Keratinocyte (primary cell): ENCODE data around the gene TLCD3B. TPM values are rescaled to one million over a fixed set of nuclear protein-coding genes. Genes with fewer than 3 reads are reported as not detected.
A peak's percentile ranks its signal among the peaks of the same experiment; 100 is the strongest.

ENCODE experiments used
- DNase-seq: peaks from one replicate; pipeline ENCODE4 v3.0.0-alpha.2; 2011; ENCODE audit warnings: low read depth, missing footprints, low spot score
- FAIRE-seq: peaks from 2 replicates; lab custom pipeline; 2011; peaks lifted over from hg19 to GRCh38; lab: Jason Lieb, UNC
- H2AFZ ChIP-seq: 2 replicates; pipeline ENCODE4 v1.6.0; 2012; ENCODE audit warnings: low read length, control low read depth, inconsistent platforms; ENCODE audit not compliant: control insufficient read depth
- H3K27ac ChIP-seq: 2 replicates; pipeline ENCODE4 v1.5.1; 2011; ENCODE audit warnings: low read length; ENCODE audit not compliant: control insufficient read depth, insufficient read depth
- H3K27me3 ChIP-seq: 3 replicates; pipeline ENCODE4 v1.6.0; 2011; ENCODE audit warnings: low read length; ENCODE audit not compliant: control insufficient read depth, insufficient read depth; ENCODE audit errors: extremely low read depth
- H3K36me3 ChIP-seq, 2 experiments: 2 replicates in 1 of 2; 3 replicates in 1 of 2; pipeline ENCODE4 v1.5.1; 2011; ENCODE audit warnings: low read length in 2 of 2, mild to moderate bottlenecking in 1 of 2; ENCODE audit not compliant: control insufficient read depth in 2 of 2, insufficient read depth in 2 of 2; ENCODE audit errors: extremely low read depth in 1 of 2
- H3K4me1 ChIP-seq: 3 replicates; pipeline ENCODE4 v1.5.1; 2011; ENCODE audit warnings: low read length; ENCODE audit not compliant: control insufficient read depth, insufficient read depth; ENCODE audit errors: extremely low read depth
- H3K4me2 ChIP-seq: 3 replicates; pipeline ENCODE4 v1.6.0; 2011; ENCODE audit warnings: low read depth, low read length; ENCODE audit not compliant: control insufficient read depth, insufficient read depth; ENCODE audit errors: extremely low read depth
- H3K4me3 ChIP-seq, 3 experiments: fragments of 200-600 bp in 1 of 3; sonication (generic) in 1 of 3; 2 replicates in 2 of 3; 3 replicates in 1 of 3; pipeline ENCODE4 v1.5.1; 2011 to 2016; ENCODE audit warnings: low read length in 3 of 3, mild to moderate bottlenecking in 3 of 3, control low read depth in 2 of 3, inconsistent platforms in 1 of 3, low read depth in 1 of 3, mixed read lengths in 1 of 3, mixed run types in 1 of 3, moderate library complexity in 1 of 3; ENCODE audit not compliant: control insufficient read depth in 2 of 3, insufficient read depth in 2 of 3; ENCODE audit errors: extremely low read depth in 1 of 3
- H3K79me2 ChIP-seq: 2 replicates; pipeline ENCODE4 v1.6.0; 2012; ENCODE audit warnings: low read length; ENCODE audit not compliant: control insufficient read depth, insufficient read depth
- H3K9ac ChIP-seq: 3 replicates; pipeline ENCODE4 v1.6.0; 2011; ENCODE audit warnings: low read length; ENCODE audit not compliant: control insufficient read depth, insufficient read depth; ENCODE audit errors: extremely low read depth
- H3K9me1 ChIP-seq: 3 replicates; pipeline ENCODE4 v1.6.0; 2011; ENCODE audit warnings: low read length; ENCODE audit not compliant: control insufficient read depth, insufficient read depth; ENCODE audit errors: extremely low read depth
- H3K9me3 ChIP-seq: 2 replicates; pipeline ENCODE4 v1.5.1; 2012; ENCODE audit warnings: low read depth, low read length; ENCODE audit not compliant: control insufficient read depth
- H4K20me1 ChIP-seq: 3 replicates; pipeline ENCODE4 v1.6.0; 2011; ENCODE audit warnings: low read length; ENCODE audit not compliant: control insufficient read depth, insufficient read depth; ENCODE audit errors: extremely low read depth
- CTCF ChIP-seq, 3 experiments: IDR thresholded peaks in 1 of 3; conservative IDR thresholded peaks in 1 of 3; optimal IDR thresholded peaks in 1 of 3; 2 replicates in 2 of 3; 3 replicates in 1 of 3; pipeline versions ENCODE3 to v1.5.1; 2011; ENCODE audit warnings: low read length in 3 of 3, mild to moderate bottlenecking in 3 of 3, moderate library complexity in 2 of 3, control low read depth in 1 of 3, inconsistent platforms in 1 of 3; ENCODE audit not compliant: insufficient read depth in 2 of 3; ENCODE audit errors: extremely low read depth in 1 of 3
- EZH2 ChIP-seq: IDR thresholded peaks from one replicate; pipeline ENCODE4 v1.6.1; 2012; ENCODE audit warnings: inconsistent platforms, mild to moderate bottlenecking, low read length, moderate library complexity
- dilution Hi-C: fragments of 300-500 bp; cut with MboI; formaldehyde crosslinking; loops from one replicate; pipeline ENCODE4 v1.7.0; 2020; ENCODE audit warnings: low sequenced_read_pairs; ENCODE audit not compliant: extremely low pct_ligation_motif_present
- polyA plus RNA-seq, 5 experiments: library from polyadenylated mRNA; depleted of rRNA in 3 of 5; stranded (reverse) in 3 of 5; stranded (forward) in 1 of 5; unstranded in 1 of 5; fragments of >200 nt; gene quantifications; 1 replicate in 1 of 5; 2 replicates in 3 of 5; 3 replicates in 1 of 5; pipeline versions ENCODE4 v1.2.1 to v1.2.3, GENCODE V29; 2011 to 2012; ENCODE audit warnings: missing spikeins in 2 of 5, low read depth in 1 of 5, low replicate concordance in 1 of 5

Gene TLCD3B
- polyA plus RNA-seq, 1 donor (not counting 4 experiments of a cell fraction or from before 2014, with no cell fraction given): not detected

- DNase-seq (no peak), FAIRE-seq (no peak)
- Histone ChIP-seq H3K27me3 (peaks cover 38% of the 10 kb centered on the region), H2AFZ (no peak overlapping the region), H3K9ac (no peak overlapping the region), H3K4me2 (no peak overlapping the region), H3K36me3 (no peaks in the 10 kb centered on the region), H3K9me1 (no peaks in the 10 kb centered on the region), H3K27ac (no peak overlapping the region), H3K4me1 (no peaks in the 10 kb centered on the region), H3K9me3 (no peaks in the 10 kb centered on the region), H4K20me1 (no peaks in the 10 kb centered on the region), H3K79me2 (no peaks in the 10 kb centered on the region), H3K4me3 (no peak overlapping the region)
- TF ChIP-seq EZH2 (peak; percentile 1), CTCF (optimal IDR thresholded peaks at IDR 0.05 in 1 of 3, IDR thresholded peaks at IDR 0.05 in 1 of 3, conservative IDR thresholded peaks at IDR 0.05 in 1 of 3; ENCODE audit: extremely low read depth in 1 of 3, insufficient read depth in 2 of 3, low read length in 3 of 3) (no peak)
- dilution Hi-C loops: no loop called here
These were observed 3.3 kb downstream of the TLCD3B start for GRCh38 chr16:30027588-30028437.

GRCh38 chr16:30026449-30026848 lies 4.6 kb downstream of the TLCD3B start:
- no peak overlapping the region for H3K4me3 ChIP-seq
- dilution Hi-C loops: no loop called here
- no peak for FAIRE-seq
- no peak overlapping the region for H3K27ac ChIP-seq
- H3K9ac ChIP-seq: no peak overlapping the region
- no peak overlapping the region for H2AFZ ChIP-seq
- DNase-seq: no peak
- peaks cover 31% of the 10 kb centered on the region for H3K27me3 ChIP-seq
- no peaks in the 10 kb centered on the region for H4K20me1 ChIP-seq
- no peaks in the 10 kb centered on the region for H3K9me3 ChIP-seq
- H3K79me2 ChIP-seq: no peaks in the 10 kb centered on the region
- no peaks in the 10 kb centered on the region for H3K36me3 ChIP-seq
- TF ChIP-seq CTCF (optimal IDR thresholded peaks at IDR 0.05 in 1 of 3, IDR thresholded peaks at IDR 0.05 in 1 of 3, conservative IDR thresholded peaks at IDR 0.05 in 1 of 3; ENCODE audit: extremely low read depth in 1 of 3, insufficient read depth in 2 of 3, low read length in 3 of 3): no peak
- TF ChIP-seq EZH2: no peak
- H3K4me2 ChIP-seq: no peak overlapping the region
- H3K9me1 ChIP-seq: no peaks in the 10 kb centered on the region
- no peaks in the 10 kb centered on the region for H3K4me1 ChIP-seq
